ENCODE results near the gene P2RX7.

The P2RX7 gene

GRCh38 chr12:121230538-121230907 is 97.8 kb downstream of the P2RX7 start:
- H3K36me3 Mint-ChIP-seq (ENCODE audit: low read depth), result peaks cover 17% of the 10 kb centered on the region
- no peak overlapping the region for H3K27ac Mint-ChIP-seq
- H3K9me3 Mint-ChIP-seq, result no peaks in the 10 kb centered on the region
- no peak overlapping the region for H3K4me3 Mint-ChIP-seq
- TF ChIP-seq CTCF (IDR thresholded peaks at IDR 0.05), result no peak
- H3K4me1 Mint-ChIP-seq, result no peaks in the 10 kb centered on the region
- no peaks in the 10 kb centered on the region for H3K27me3 Mint-ChIP-seq (ENCODE audit: low read depth, poor library complexity)
- DNase-seq, result no peak

GRCh38 chr12:121232163-121232562 is 99.5 kb downstream of the P2RX7 start:
- Mint-ChIP-seq H3K27me3 (ENCODE audit: low read depth, poor library complexity) (no peaks in the 10 kb centered on the region), H3K27ac (peak overlapping the region; percentile 25), H3K36me3 (ENCODE audit: low read depth) (peaks cover 23% of the 10 kb centered on the region), H3K4me1 (no peaks in the 10 kb centered on the region), H3K4me3 (no peak overlapping the region), H3K9me3 (no peaks in the 10 kb centered on the region)
- TF ChIP-seq CTCF (IDR thresholded peaks at IDR 0.05), result no peak
- DNase-seq, result no peak

DNA sequence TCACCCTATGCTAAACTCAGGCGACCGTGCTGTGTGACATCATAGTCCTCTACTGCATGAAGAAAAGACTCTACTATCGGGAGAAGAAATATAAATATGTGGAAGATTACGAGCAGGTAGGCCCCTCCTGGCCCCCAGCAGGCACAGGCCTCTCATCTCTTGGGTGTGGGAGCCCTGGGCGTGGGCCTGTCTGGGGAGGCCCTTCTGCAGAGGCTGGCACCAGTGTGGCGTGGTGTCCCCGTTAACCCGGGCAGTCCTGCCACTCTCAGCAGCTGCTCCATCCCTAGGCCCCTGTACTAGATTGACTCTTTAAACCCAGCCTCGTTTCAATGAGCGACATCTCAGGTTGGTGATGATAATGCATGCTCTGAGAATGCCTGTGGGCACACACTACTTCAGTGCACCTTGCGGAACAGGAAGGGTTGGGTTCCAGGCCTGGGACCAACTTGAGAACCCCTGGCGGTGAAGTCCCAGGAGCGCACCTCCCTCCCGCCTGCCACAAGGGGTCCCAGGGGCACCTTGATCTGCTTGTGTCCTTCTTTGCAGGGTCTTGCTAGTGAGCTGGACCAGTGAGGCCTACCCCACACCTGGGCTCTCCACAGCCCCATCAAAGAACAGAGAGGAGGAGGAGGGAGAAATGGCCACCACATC is 100.4 kb downstream of the P2RX7 start:
- Mint-ChIP-seq H3K4me3 (no peak overlapping the region), H3K4me1 (peaks cover 7% of the 10 kb centered on the region), H3K36me3 (ENCODE audit: low read depth) (peaks cover 23% of the 10 kb centered on the region), H3K9me3 (no peaks in the 10 kb centered on the region), H3K27ac (peak overlapping the region; percentile 44), H3K27me3 (ENCODE audit: low read depth, poor library complexity) (no peaks in the 10 kb centered on the region)
- TF ChIP-seq CTCF (IDR thresholded peaks at IDR 0.05), result no peak
- DNase-seq, result no peak

GRCh38 chr12:121233628-121234020 is 100.9 kb downstream of the P2RX7 start:
- Mint-ChIP-seq H3K36me3 (ENCODE audit: low read depth) (peaks cover 21% of the 10 kb centered on the region), H3K4me3 (no peak overlapping the region), H3K27me3 (ENCODE audit: low read depth, poor library complexity) (no peaks in the 10 kb centered on the region), H3K4me1 (peaks cover 13% of the 10 kb centered on the region), H3K9me3 (no peaks in the 10 kb centered on the region), H3K27ac (no peak overlapping the region)
- DNase-seq, result no peak
- no peak for TF ChIP-seq CTCF (IDR thresholded peaks at IDR 0.05)

- H3K4me1 Mint-ChIP-seq, result peaks cover 44% of the 10 kb centered on the region
- H3K9me3 Mint-ChIP-seq, result no peaks in the 10 kb centered on the region
- no peak overlapping the region for H3K27ac Mint-ChIP-seq
- no peak for DNase-seq
- H3K27me3 Mint-ChIP-seq (ENCODE audit: low read depth, poor library complexity), result no peaks in the 10 kb centered on the region
- no peak for TF ChIP-seq CTCF (IDR thresholded peaks at IDR 0.05)
- peaks cover 29% of the 10 kb centered on the region for H3K36me3 Mint-ChIP-seq (ENCODE audit: low read depth)
- H3K4me3 Mint-ChIP-seq, result no peak overlapping the region
Measured at GRCh38 chr12:121236776-121237175, 104.1 kb downstream of the P2RX7 start.

DNA sequence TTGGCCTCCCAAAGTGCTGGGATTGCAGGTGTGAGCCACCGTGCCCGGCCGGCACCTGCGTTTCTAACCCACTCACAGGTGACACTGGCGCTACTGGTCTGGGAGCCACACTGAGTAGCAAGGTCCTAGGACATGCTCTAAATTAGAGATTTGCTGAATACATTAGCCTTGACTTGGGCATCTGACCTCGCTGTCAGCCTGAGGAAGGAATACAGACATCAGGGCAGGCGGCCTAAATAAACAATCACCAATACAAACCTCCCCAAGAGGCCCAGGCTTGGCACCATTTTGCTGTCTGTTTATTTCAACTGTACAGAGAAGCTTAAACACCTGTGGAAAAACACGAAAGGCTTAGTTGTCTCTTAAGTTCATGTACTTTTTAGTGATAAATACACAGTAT is 104.7 kb downstream of the P2RX7 start:
- H3K36me3 Mint-ChIP-seq (ENCODE audit: low read depth), result peaks cover 29% of the 10 kb centered on the region
- H3K27me3 Mint-ChIP-seq (ENCODE audit: low read depth, poor library complexity), result no peaks in the 10 kb centered on the region
- no peak for DNase-seq
- TF ChIP-seq CTCF (IDR thresholded peaks at IDR 0.05), result no peak
- no peaks in the 10 kb centered on the region for H3K9me3 Mint-ChIP-seq
- peaks cover 48% of the 10 kb centered on the region for H3K4me1 Mint-ChIP-seq
- H3K27ac Mint-ChIP-seq, result peak overlapping the region; percentile 97
- H3K4me3 Mint-ChIP-seq, result no peak overlapping the region
